Upper lobe of right lung (tissue), 1 donor: ENCODE measurements around the gene YIF1B. TPM values are rescaled to one million over a fixed set of nuclear protein-coding genes. Genes with fewer than 3 reads are reported as not detected.
"Not testable (repeated sequence)": the region's sequence is repeated elsewhere in the genome, so short reads cannot be mapped to it uniquely, and the experiment has no call there.

ENCODE experiments used
- ATAC-seq: fragments of 200-7000 bp; cut with Tn5 transposase; one replicate; pipeline ENCODE4 v1.9.1; 2020; ENCODE audit warnings: mild to moderate bottlenecking, moderate library complexity
- DNase-seq: peaks from one replicate; pipeline ENCODE4 v3.0.0-alpha.2; 2020
- H3K27ac ChIP-seq: fragments of 200-600 bp; one replicate; pipeline ENCODE4 v1.8.0; 2022
- H3K27me3 ChIP-seq: fragments of 200-600 bp; one replicate; pipeline ENCODE4 v1.8.0; 2022; ENCODE audit warnings: mild to moderate bottlenecking
- H3K36me3 ChIP-seq: fragments of 200-600 bp; one replicate; pipeline ENCODE4 v1.8.0; 2022
- H3K4me1 ChIP-seq: fragments of 200-600 bp; one replicate; pipeline ENCODE4 v1.8.0; 2022
- H3K4me3 ChIP-seq: fragments of 200-600 bp; one replicate; pipeline ENCODE4 v1.8.0; 2022; ENCODE audit warnings: mild to moderate bottlenecking
- H3K9me3 ChIP-seq: fragments of 200-600 bp; one replicate; pipeline ENCODE4 v1.8.0; 2022
- CTCF ChIP-seq: fragments of 200-600 bp; IDR thresholded peaks from one replicate; pipeline ENCODE4 v1.8.0; 2022; ENCODE audit warnings: antibody characterized with exemption
- intact Hi-C: fragments of 100-400 bp; cut with DNase I; formaldehyde crosslinking; loops from one replicate; pipeline ENCODE4 v1.11.0; 2022
- total RNA-seq: library from RNA; stranded (reverse); fragmentation: NEBNext Ultra II Directional; extraction: Animal tissue kit (Norgen Biotek cat#: 25700); gene quantifications from one replicate; pipeline ENCODE4 v1.2.1, GENCODE V29; 2021
- donor health status: DM: no; HTN: yes; CAD: no; lungs with severe emphysema.

Gene YIF1B
- total RNA-seq, 1 donor from 2014 or later = 37.3 TPM

DNA sequence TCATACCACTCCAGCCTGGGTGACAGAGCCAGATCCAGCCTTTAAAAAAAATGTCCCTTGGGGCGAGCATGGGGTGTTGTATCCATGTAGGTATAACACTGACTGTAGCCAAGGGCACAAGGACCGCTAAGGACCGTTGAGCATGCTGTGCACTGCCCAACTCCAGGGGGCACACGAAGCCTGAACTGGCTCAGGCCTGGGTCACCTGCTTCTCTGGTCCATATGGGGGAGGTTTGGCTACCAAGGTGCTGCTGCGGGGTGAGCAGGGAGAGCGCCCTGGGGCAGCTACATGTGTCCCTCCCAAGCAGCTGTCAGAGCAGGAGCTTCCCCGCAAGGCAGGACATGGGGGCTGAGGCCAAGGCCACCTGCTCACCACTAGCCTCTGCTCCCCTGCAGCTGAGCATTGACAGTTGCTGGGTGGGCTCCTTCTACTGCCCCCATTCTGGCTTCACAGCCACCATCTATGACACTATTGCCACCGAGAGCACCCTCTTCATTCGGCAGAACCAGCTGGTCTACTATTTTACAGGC is 36.2 kb upstream of the YIF1B start:
- ATAC-seq = peak; percentile 37
- intact Hi-C loops = no loop called here

GRCh38 chr19:38350883-38351282 is 35.1 kb upstream of the YIF1B start:
- Histone ChIP-seq H3K4me1 (no peaks in the 10 kb centered on the region), H3K27ac (no peak overlapping the region), H3K4me3 (no peak overlapping the region), H3K36me3 (no peaks in the 10 kb centered on the region), H3K9me3 (no peaks in the 10 kb centered on the region), H3K27me3 (peaks cover 4% of the 10 kb centered on the region)
- TF ChIP-seq CTCF = no peak
- ATAC-seq (no peak), DNase-seq (no peak)
- intact Hi-C loops = no loop called here

More for the DNA sequence above, 36.2 kb upstream of the YIF1B start:
- no peaks in the 10 kb centered on the region for H3K9me3 ChIP-seq
- H3K4me3 ChIP-seq = no peak overlapping the region
- H3K4me1 ChIP-seq = no peaks in the 10 kb centered on the region
- DNase-seq = no peak
- peaks cover 4% of the 10 kb centered on the region for H3K27me3 ChIP-seq
- no peak for TF ChIP-seq CTCF
- H3K36me3 ChIP-seq = no peaks in the 10 kb centered on the region
- H3K27ac ChIP-seq = no peak overlapping the region

DNA sequence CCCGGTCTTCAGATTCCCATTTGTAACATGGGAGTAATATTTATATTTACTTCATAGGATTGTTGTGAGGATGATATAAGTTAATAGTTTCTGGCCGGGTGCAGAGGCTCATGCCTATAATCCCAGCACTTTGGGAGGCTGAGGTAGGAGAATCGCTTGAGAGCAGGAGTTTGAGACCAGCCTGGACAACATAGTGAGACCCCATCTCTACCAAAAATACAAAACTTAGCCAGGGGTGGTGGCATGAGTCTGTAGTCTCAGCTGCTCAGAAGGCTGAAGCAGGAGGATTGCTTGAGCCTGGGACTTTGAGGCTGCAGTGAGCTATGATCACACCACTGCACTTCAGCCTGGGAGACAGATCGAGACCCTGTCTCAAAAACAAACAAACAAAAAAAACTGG is 31.1 kb upstream of the YIF1B start:
- no peak for TF ChIP-seq CTCF
- Histone ChIP-seq H3K4me1 (no peaks in the 10 kb centered on the region), H3K4me3 (no peak overlapping the region), H3K27ac (no peak overlapping the region), H3K27me3 (no peaks in the 10 kb centered on the region), H3K9me3 (no peaks in the 10 kb centered on the region), H3K36me3 (no peaks in the 10 kb centered on the region)
- intact Hi-C loops = no loop called here
- DNase-seq (no peak), ATAC-seq (no peak)

DNA sequence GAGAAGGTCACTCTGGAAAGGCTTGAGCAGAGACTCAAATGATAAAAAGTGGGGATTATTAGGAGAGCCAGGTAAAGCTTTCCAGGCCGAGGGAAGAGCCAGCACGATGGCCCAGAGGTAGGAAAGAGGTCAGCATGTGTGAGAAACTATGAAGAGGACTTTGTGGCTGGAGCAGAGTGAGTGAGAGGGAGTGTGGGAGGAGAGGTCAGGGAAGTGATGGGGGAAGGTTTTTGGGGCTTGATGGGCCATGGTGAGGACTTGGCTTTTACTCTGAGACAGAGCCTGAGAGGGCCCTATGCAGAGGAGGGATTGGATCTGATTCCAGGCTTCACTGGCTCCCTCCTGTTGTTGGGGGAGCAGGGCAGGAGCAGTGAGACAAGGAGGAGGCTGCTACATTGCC is 25.2 kb upstream of the YIF1B start:
- ATAC-seq = no peak
- no peaks in the 10 kb centered on the region for H3K36me3 ChIP-seq
- peaks cover 13% of the 10 kb centered on the region for H3K4me1 ChIP-seq
- no peak overlapping the region for H3K4me3 ChIP-seq
- TF ChIP-seq CTCF = no peak
- DNase-seq = no peak
- H3K27me3 ChIP-seq = no peaks in the 10 kb centered on the region
- no peaks in the 10 kb centered on the region for H3K9me3 ChIP-seq
- intact Hi-C loops = no loop called here
- H3K27ac ChIP-seq = no peak overlapping the region

DNA sequence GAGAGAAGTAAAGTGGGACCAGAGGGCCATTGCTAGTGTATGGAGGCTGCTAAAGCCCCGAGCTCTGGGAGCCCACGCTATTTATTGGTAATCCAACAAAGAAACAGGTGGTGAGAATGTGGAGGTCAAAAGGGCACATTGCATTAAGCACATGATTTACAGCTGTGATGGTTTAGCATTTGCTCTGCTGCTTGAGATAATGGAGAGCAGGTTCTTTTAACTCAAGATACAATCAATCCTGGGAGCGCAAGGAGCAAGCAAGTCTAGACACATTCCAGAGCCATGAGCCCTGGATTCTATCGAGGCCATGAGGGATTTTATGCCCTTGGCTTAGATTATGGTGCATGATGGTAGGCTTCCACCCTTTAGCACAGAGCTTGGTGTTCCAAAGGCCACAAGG is 23.3 kb upstream of the YIF1B start:
- ATAC-seq, intact Hi-C loops, H3K36me3 ChIP-seq, H3K27me3 ChIP-seq, H3K27ac ChIP-seq, H3K4me3 ChIP-seq, H3K9me3 ChIP-seq, DNase-seq: not testable (repeated sequence)
- peaks cover 17% of the 10 kb centered on the region for H3K4me1 ChIP-seq

DNA sequence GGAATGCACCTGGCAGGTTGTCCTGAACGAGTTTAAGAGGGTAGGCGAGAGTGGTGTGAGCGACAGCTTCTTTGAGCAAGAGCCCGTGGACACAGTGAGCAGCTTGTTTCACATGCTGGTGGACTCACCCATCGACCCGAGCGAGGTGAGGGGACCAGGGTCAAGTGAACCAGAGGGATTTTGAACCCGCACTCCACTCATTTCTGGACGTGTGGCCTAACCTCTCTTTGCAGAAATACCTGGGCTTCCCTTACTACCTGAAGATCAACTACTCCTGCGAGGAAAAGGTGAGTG is 21.6 kb upstream of the YIF1B start:
- peak overlapping the region; percentile 79 for H3K4me3 ChIP-seq
- no peaks in the 10 kb centered on the region for H3K27me3 ChIP-seq
- no peak for TF ChIP-seq CTCF
- DNase-seq = no peak
- no peaks in the 10 kb centered on the region for H3K36me3 ChIP-seq
- no peak for ATAC-seq
- peak overlapping the region; percentile 73 for H3K27ac ChIP-seq
- no peaks in the 10 kb centered on the region for H3K9me3 ChIP-seq
- peaks cover 17% of the 10 kb centered on the region for H3K4me1 ChIP-seq
- intact Hi-C loops = no loop called here
